ENCODE results near the gene CPNE4. TPM values are rescaled to one million over a fixed set of nuclear protein-coding genes. Genes with fewer than 3 reads are reported as not detected.
A peak's percentile ranks its signal among the peaks of the same experiment; 100 is the strongest.

The CPNE4 gene
- total RNA-seq, 1 donor, result not detected

- DNase-seq (ENCODE audit: low read depth), result peak; percentile 69
- TF ChIP-seq, protein P1, sequence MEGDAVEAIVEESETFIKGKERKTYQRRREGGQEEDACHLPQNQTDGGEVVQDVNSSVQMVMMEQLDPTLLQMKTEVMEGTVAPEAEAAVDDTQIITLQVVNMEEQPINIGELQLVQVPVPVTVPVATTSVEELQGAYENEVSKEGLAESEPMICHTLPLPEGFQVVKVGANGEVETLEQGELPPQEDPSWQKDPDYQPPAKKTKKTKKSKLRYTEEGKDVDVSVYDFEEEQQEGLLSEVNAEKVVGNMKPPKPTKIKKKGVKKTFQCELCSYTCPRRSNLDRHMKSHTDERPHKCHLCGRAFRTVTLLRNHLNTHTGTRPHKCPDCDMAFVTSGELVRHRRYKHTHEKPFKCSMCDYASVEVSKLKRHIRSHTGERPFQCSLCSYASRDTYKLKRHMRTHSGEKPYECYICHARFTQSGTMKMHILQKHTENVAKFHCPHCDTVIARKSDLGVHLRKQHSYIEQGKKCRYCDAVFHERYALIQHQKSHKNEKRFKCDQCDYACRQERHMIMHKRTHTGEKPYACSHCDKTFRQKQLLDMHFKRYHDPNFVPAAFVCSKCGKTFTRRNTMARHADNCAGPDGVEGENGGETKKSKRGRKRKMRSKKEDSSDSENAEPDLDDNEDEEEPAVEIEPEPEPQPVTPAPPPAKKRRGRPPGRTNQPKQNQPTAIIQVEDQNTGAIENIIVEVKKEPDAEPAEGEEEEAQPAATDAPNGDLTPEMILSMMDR (IDR thresholded peaks at IDR 0.05; ENCODE audit: insufficient read depth, low read length), result no peak
- no peak overlapping the region for H3K4me3 ChIP-seq (ENCODE audit: low read depth, low read length)
Observed at GRCh38 chr3:131804565-131805133, 230.2 kb downstream of the CPNE4 start.

DNA sequence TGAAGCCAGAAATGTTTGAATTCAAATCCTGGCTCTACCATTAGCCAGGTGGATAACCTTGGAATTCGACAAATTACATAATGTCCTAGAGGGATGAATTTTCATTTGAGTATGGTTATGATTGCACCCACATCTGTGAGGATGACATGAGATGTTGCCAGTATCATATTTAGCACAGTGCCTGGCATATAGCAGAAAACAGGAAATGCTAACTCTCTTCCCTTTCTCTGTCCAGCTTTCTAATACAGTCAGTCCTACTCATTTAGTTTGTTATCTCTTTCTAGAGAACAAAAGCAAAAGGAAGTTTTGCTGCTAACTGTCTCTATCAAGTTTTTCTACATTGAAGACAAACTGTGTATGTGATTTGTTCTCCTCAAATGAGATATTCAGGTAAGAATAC is 231.7 kb downstream of the CPNE4 start:
- TF ChIP-seq, protein P1 (IDR thresholded peaks at IDR 0.05; ENCODE audit: insufficient read depth, low read length), result no peak
- H3K4me3 ChIP-seq (ENCODE audit: low read depth, low read length), result no peak overlapping the region
- DNase-seq (ENCODE audit: low read depth), result no peak

DNA sequence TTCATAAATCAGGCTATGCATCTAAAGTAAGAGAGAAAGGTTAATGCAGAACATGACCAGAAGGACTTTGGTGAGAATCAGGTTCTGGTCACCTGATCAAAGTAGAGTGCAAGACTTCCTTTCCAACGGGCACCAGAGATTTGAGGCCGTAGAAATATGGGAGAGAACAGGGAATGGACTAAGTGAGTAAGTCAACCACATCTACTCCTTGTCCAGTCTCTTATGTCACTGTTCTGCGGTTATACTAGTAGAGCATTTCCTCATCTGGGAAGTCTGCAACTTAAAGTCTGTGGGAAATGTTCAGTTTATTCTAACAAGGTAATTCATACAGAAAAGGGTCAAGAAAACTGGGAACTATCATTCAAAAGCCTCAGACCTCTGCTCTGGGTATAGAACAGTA is 232.8 kb downstream of the CPNE4 start:
- TF ChIP-seq, protein P1 (IDR thresholded peaks at IDR 0.05; ENCODE audit: insufficient read depth, low read length), result no peak
- H3K4me3 ChIP-seq (ENCODE audit: low read depth, low read length), result no peak overlapping the region
- DNase-seq (ENCODE audit: low read depth), result no peak

- no peak overlapping the region for H3K4me3 ChIP-seq (ENCODE audit: low read depth, low read length)
- TF ChIP-seq, protein P1 (IDR thresholded peaks at IDR 0.05; ENCODE audit: insufficient read depth, low read length), result no peak
- DNase-seq (ENCODE audit: low read depth), result no peak
Observed at GRCh38 chr3:131801566-131801965, 233.2 kb downstream of the CPNE4 start.

GRCh38 chr3:131797776-131798175 is 237.0 kb downstream of the CPNE4 start:
- H3K4me3 ChIP-seq (ENCODE audit: low read depth, low read length), result no peak overlapping the region
- TF ChIP-seq, protein P1 (IDR thresholded peaks at IDR 0.05; ENCODE audit: insufficient read depth, low read length), result no peak
- no peak for DNase-seq (ENCODE audit: low read depth)

GRCh38 chr3:131796558-131797198 is 238.1 kb downstream of the CPNE4 start:
- TF ChIP-seq, protein P1 (IDR thresholded peaks at IDR 0.05; ENCODE audit: insufficient read depth, low read length), result no peak
- DNase-seq (ENCODE audit: low read depth), result no peak
- H3K4me3 ChIP-seq (ENCODE audit: low read depth, low read length), result no peak overlapping the region
